H9 (cell line): ENCODE results near the gene RGS3. TPM values are rescaled to one million over a fixed set of nuclear protein-coding genes. Genes with fewer than 3 reads are reported as not detected.
"Not testable (repeated sequence)": the region's sequence is repeated elsewhere in the genome, so short reads cannot be mapped to it uniquely, and the experiment has no call there.

Experiments
- DNase-seq: peaks from one replicate; pipeline ENCODE4 v3.0.0-alpha.2; 2017
- H2AFZ ChIP-seq: one replicate; pipeline ENCODE4 v1.6.1; 2013; ENCODE audit warnings: mild to moderate bottlenecking, low read length, control low read depth, moderate library complexity
- H2AK5ac ChIP-seq: 2 replicates; pipeline ENCODE4 v1.6.1; 2013; ENCODE audit warnings: low read length, control low read depth, mixed read lengths; ENCODE audit not compliant: insufficient read length
- H2BK120ac ChIP-seq: one replicate; pipeline ENCODE4 v1.6.1; 2013; ENCODE audit warnings: low read depth, mild to moderate bottlenecking, low read length, control low read depth, inconsistent platforms; ENCODE audit not compliant: poor library complexity, severe bottlenecking
- H2BK12ac ChIP-seq: 2 replicates; pipeline ENCODE4 v1.6.1; 2013; ENCODE audit warnings: low read length, control low read depth, mixed read lengths, low read depth; ENCODE audit not compliant: insufficient read length
- H2BK15ac ChIP-seq: 2 replicates; pipeline ENCODE4 v1.6.1; 2013; ENCODE audit warnings: low read depth, low read length, control low read depth
- H2BK20ac ChIP-seq: one replicate; pipeline ENCODE4 v1.6.1; 2013; ENCODE audit warnings: low read depth, mild to moderate bottlenecking, low read length, control low read depth, inconsistent platforms; ENCODE audit not compliant: poor library complexity, severe bottlenecking
- H2BK5ac ChIP-seq: 2 replicates; pipeline ENCODE4 v1.6.1; 2013; ENCODE audit warnings: low read length, control low read depth, mixed read lengths; ENCODE audit not compliant: insufficient read length
- H3K14ac ChIP-seq: 2 replicates; pipeline ENCODE4 v1.6.1; 2013; ENCODE audit warnings: low read length, control low read depth; ENCODE audit not compliant: insufficient read depth
- H3K18ac ChIP-seq: 2 replicates; pipeline ENCODE4 v1.6.1; 2013; ENCODE audit warnings: low read depth, mild to moderate bottlenecking, mixed read lengths, low read length, control low read depth; ENCODE audit not compliant: insufficient read length
- H3K23ac ChIP-seq: 2 replicates; pipeline ENCODE4 v1.6.1; 2013; ENCODE audit warnings: low read length, control low read depth, mixed read lengths, low read depth; ENCODE audit not compliant: insufficient read length
- H3K23me2 ChIP-seq: 2 replicates; pipeline ENCODE4 v1.6.1; 2013; ENCODE audit warnings: low read depth, mild to moderate bottlenecking, mixed read lengths, low read length, control low read depth; ENCODE audit not compliant: insufficient read length, poor library complexity, severe bottlenecking
- H3K27ac ChIP-seq: 2 replicates; pipeline ENCODE4 v1.5.1; 2013; ENCODE audit warnings: low read length, control low read depth, mixed read lengths, low read depth; ENCODE audit not compliant: insufficient read length
- H3K27me3 ChIP-seq: 2 replicates; pipeline ENCODE4 v1.6.1; 2013; ENCODE audit warnings: low read length, control low read depth, inconsistent platforms; ENCODE audit not compliant: insufficient read depth
- H3K4ac ChIP-seq: 2 replicates; pipeline ENCODE4 v1.6.1; 2013; ENCODE audit warnings: low read depth, mild to moderate bottlenecking, control low read depth, inconsistent platforms, low read length, moderate library complexity
- H3K4me1 ChIP-seq: 2 replicates; pipeline ENCODE4 v1.6.1; 2013; ENCODE audit warnings: low read length, control low read depth, inconsistent platforms; ENCODE audit not compliant: insufficient read depth
- H3K4me2 ChIP-seq: 2 replicates; pipeline ENCODE4 v1.6.1; 2013; ENCODE audit warnings: low read length, control low read depth, mixed read lengths; ENCODE audit not compliant: insufficient read length, insufficient read depth
- H3K56ac ChIP-seq: 2 replicates; pipeline ENCODE4 v1.6.1; 2013; ENCODE audit warnings: low read depth, mild to moderate bottlenecking, mixed read lengths, low read length, control low read depth; ENCODE audit not compliant: insufficient read length
- H3K79me1 ChIP-seq: 2 replicates; pipeline ENCODE4 v1.6.1; 2013; ENCODE audit warnings: low read depth, mild to moderate bottlenecking, moderate library complexity, low read length, control low read depth, inconsistent platforms; ENCODE audit not compliant: insufficient read depth, poor library complexity, severe bottlenecking
- H3K79me2 ChIP-seq: 2 replicates; pipeline ENCODE4 v1.6.1; 2013; ENCODE audit warnings: low read length, control low read depth, inconsistent platforms; ENCODE audit not compliant: insufficient read depth
- H3K9ac ChIP-seq: 2 replicates; pipeline ENCODE4 v1.6.1; 2013; ENCODE audit warnings: low read length, control low read depth, mixed read lengths; ENCODE audit not compliant: insufficient read length; ENCODE audit errors: extremely low read depth
- H3K9me3 ChIP-seq: one replicate; pipeline ENCODE4 v1.6.1; 2013; ENCODE audit warnings: low read depth, low read length, inconsistent platforms; ENCODE audit not compliant: control insufficient read depth
- H3T11ph ChIP-seq: one replicate; pipeline ENCODE4 v1.6.1; 2013; ENCODE audit warnings: mild to moderate bottlenecking, low read length, control low read depth, inconsistent platforms
- H4K20me1 ChIP-seq: one replicate; pipeline ENCODE4 v1.6.1; 2013; ENCODE audit not compliant: control insufficient read depth, insufficient read length, insufficient read depth
- H4K5ac ChIP-seq: 2 replicates; pipeline ENCODE4 v1.6.1; 2013; ENCODE audit warnings: low read depth, mild to moderate bottlenecking, mixed read lengths, low read length, control low read depth; ENCODE audit not compliant: insufficient read length
- H4K8ac ChIP-seq: replicated peaks from 2 replicates; pipeline ENCODE4 v1.6.1; 2013; ENCODE audit warnings: low read length, control low read depth, mixed read lengths, low read depth; ENCODE audit not compliant: insufficient read length
- H4K91ac ChIP-seq: 2 replicates; pipeline ENCODE4 v1.6.1; 2013; ENCODE audit warnings: low read depth, mild to moderate bottlenecking, moderate library complexity, mixed read lengths, low read length, control low read depth; ENCODE audit not compliant: insufficient read length
- H3K27ac Mint-ChIP-seq, 3 experiments: 2 replicates in 2 of 3; 3 replicates in 1 of 3; pipeline ENCODE4 v1.8.0; 2020 to 2021; ENCODE audit warnings: mixed read lengths in 3 of 3, mild to moderate bottlenecking in 1 of 3, moderate library complexity in 1 of 3
- H3K27me3 Mint-ChIP-seq: 2 replicates; pipeline ENCODE4 v1.8.0; 2021; ENCODE audit warnings: low read depth, mild to moderate bottlenecking, moderate library complexity, mixed read lengths
- H3K36me3 Mint-ChIP-seq, 3 experiments: 2 replicates in 2 of 3; 3 replicates in 1 of 3; pipeline ENCODE4 v1.8.0; 2020 to 2021; ENCODE audit warnings: low read depth in 3 of 3, mixed read lengths in 3 of 3; ENCODE audit not compliant: insufficient read depth in 1 of 3
- H3K4me1 Mint-ChIP-seq, 2 experiments: 2 replicates each; pipeline ENCODE4 v1.8.0; 2020; ENCODE audit warnings: mixed read lengths in 2 of 2
- H3K4me3 Mint-ChIP-seq, 2 experiments: 2 replicates in 1 of 2; 3 replicates in 1 of 2; pipeline ENCODE4 v1.8.0; 2020 to 2021; ENCODE audit warnings: mild to moderate bottlenecking in 2 of 2, mixed read lengths in 2 of 2, moderate library complexity in 1 of 2
- H3K9me3 Mint-ChIP-seq, 2 experiments: 2 replicates in 1 of 2; 3 replicates in 1 of 2; pipeline ENCODE4 v1.8.0; 2020; ENCODE audit warnings: mild to moderate bottlenecking in 2 of 2, mixed read lengths in 2 of 2, moderate library complexity in 1 of 2
- WGBS: extraction: QIAGEN DNeasy Blood & Tissue Kit; methylation state at CpG from one replicate; pipeline ENCODE4 v1.1.7; 2013; ENCODE audit warnings: missing lambda C conversion rate, low lambda C conversion rate, mixed read lengths; ENCODE audit not compliant: insufficient read length; ENCODE audit errors: extremely low coverage; 5-methylcytosine and 5-hydroxymethylcytosine counted together
- total RNA-seq: library from RNA; stranded (reverse); gene quantifications from 2 replicates; pipeline ENCODE4 v1.2.1, GENCODE V29; 2021
- TF ChIP-seq, protein P1 (sequence below): fragments of 200-600 bp; sonication (generic); conservative IDR thresholded peaks from 3 replicates; pipeline ENCODE4 v1.8.0; 2021; ENCODE audit warnings: antibody characterized with exemption, mild to moderate bottlenecking

The RGS3 gene
- total RNA-seq, 1 experiment from 2014 or later = 13.9 TPM

GRCh38 chr9:113638897-113639296, 175.4 kb downstream of the RGS3 start:
- no peak overlapping the region for H3K56ac ChIP-seq
- Mint-ChIP-seq H3K4me3 (no peak overlapping the region), H3K27me3 (peaks cover 21% of the 10 kb centered on the region), H3K9me3 (no peaks in the 10 kb centered on the region), H3K4me1 (peaks cover 12 to 20% of the 10 kb centered on the region in 2 experiments), H3K27ac (no peak overlapping the region), H3K36me3 (no peaks in the 10 kb centered on the region)
- no peak overlapping the region for H2AFZ ChIP-seq
- no peak overlapping the region for H2BK20ac ChIP-seq
- H3T11ph ChIP-seq = no peak overlapping the region
- no peak overlapping the region for H4K91ac ChIP-seq
- no peak overlapping the region for H2BK15ac ChIP-seq
- no peak overlapping the region for H3K9ac ChIP-seq
- no peaks in the 10 kb centered on the region for H4K20me1 ChIP-seq
- no peak overlapping the region for H4K5ac ChIP-seq
- no peak overlapping the region for H2BK5ac ChIP-seq
- no peak for DNase-seq
- no peaks in the 10 kb centered on the region for H3K23me2 ChIP-seq
- H2BK12ac ChIP-seq = no peak overlapping the region
- no peaks in the 10 kb centered on the region for H3K9me3 ChIP-seq
- no CpG with 5 or more reads among the region's 4 CpGs for WGBS
- no peak overlapping the region for H4K8ac ChIP-seq
- H3K4me1 ChIP-seq = no peaks in the 10 kb centered on the region
- no peak overlapping the region for H3K18ac ChIP-seq
- H3K4ac ChIP-seq = no peak overlapping the region
- H2AK5ac ChIP-seq = no peak overlapping the region
- TF ChIP-seq, protein P1, sequence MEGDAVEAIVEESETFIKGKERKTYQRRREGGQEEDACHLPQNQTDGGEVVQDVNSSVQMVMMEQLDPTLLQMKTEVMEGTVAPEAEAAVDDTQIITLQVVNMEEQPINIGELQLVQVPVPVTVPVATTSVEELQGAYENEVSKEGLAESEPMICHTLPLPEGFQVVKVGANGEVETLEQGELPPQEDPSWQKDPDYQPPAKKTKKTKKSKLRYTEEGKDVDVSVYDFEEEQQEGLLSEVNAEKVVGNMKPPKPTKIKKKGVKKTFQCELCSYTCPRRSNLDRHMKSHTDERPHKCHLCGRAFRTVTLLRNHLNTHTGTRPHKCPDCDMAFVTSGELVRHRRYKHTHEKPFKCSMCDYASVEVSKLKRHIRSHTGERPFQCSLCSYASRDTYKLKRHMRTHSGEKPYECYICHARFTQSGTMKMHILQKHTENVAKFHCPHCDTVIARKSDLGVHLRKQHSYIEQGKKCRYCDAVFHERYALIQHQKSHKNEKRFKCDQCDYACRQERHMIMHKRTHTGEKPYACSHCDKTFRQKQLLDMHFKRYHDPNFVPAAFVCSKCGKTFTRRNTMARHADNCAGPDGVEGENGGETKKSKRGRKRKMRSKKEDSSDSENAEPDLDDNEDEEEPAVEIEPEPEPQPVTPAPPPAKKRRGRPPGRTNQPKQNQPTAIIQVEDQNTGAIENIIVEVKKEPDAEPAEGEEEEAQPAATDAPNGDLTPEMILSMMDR = no peak
- H3K14ac ChIP-seq = no peak overlapping the region
- no peaks in the 10 kb centered on the region for H3K79me2 ChIP-seq
- H3K4me2 ChIP-seq = no peak overlapping the region
- no peak overlapping the region for H3K27ac ChIP-seq
- no peak overlapping the region for H3K23ac ChIP-seq
- no peaks in the 10 kb centered on the region for H3K27me3 ChIP-seq
- no peak overlapping the region for H2BK120ac ChIP-seq
- no peaks in the 10 kb centered on the region for H3K79me1 ChIP-seq

DNA sequence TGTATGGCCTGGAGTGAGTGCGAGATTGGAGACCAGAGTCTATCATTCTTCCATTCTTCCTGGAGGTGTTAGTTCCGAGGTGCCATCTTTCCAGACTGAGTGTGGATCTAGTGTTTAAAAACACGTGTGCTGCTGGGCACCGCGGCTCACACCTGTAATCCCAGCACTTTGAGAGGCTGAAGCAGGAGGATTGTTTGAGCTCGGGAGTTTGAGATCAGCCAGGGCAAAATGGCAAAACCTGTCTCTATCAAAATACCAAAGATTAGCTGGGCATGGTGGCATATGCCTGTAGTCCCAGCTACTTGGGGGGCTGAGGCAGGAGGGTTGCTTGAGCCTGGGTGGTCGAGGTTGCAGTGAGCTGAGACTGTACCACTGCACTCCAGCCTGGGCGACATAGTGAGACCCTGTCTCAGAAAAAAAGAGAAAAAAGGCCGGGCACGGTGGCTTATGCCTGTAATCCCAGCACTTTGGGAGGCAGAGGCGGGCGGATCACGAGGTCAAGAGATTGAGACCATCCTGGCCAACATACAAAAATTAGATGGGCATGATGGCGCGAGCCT, 176.0 kb downstream of the RGS3 start:
- H3K36me3 Mint-ChIP-seq, H4K8ac ChIP-seq, H3K27ac ChIP-seq, H3K9me3 ChIP-seq, H3K23ac ChIP-seq, H3K23me2 ChIP-seq, H3K4me2 ChIP-seq, DNase-seq, H2BK5ac ChIP-seq, H2BK120ac ChIP-seq, H3K4me1 ChIP-seq, H3K4ac ChIP-seq, H2AFZ ChIP-seq, H3K9ac ChIP-seq, H3K27me3 ChIP-seq, H3K27ac Mint-ChIP-seq, H3K14ac ChIP-seq, H3K18ac ChIP-seq, H3K9me3 Mint-ChIP-seq, H2AK5ac ChIP-seq, H4K20me1 ChIP-seq, H3K56ac ChIP-seq, H3K4me3 Mint-ChIP-seq, H3K79me1 ChIP-seq, H2BK20ac ChIP-seq, H4K5ac ChIP-seq, H2BK12ac ChIP-seq, H4K91ac ChIP-seq, H2BK15ac ChIP-seq, H3T11ph ChIP-seq, H3K79me2 ChIP-seq: not testable (repeated sequence)
- peaks cover 7 to 15% of the 10 kb centered on the region in 2 experiments for H3K4me1 Mint-ChIP-seq
- no CpG with 5 or more reads among the region's 15 CpGs for WGBS
- H3K27me3 Mint-ChIP-seq = peaks cover 25% of the 10 kb centered on the region
